ENCODE measurements around the gene MCTP1.

- TF ChIP-seq CTCF (conservative IDR thresholded peaks at IDR 0.05) (no peak), ZFX (IDR thresholded peaks at IDR 0.05) (no peak)
Observed at GRCh38 chr5:94779684-94780083, 505.2 kb downstream of the MCTP1 start.
